ENCODE results near the gene CCDC88C.

Gene CCDC88C

GRCh38 chr14:91292491-91292890, 125.1 kb downstream of the CCDC88C start:
- in situ Hi-C loops (cut with HindIII; ENCODE audit: low pct_ligation_motif_present, low pct_unique_long_range_greater_than_20kb, low sequenced_read_pairs) = loop anchor here (25.0 kb wide), 1 partner anchor 105 kb away; no protein-coding TSS in a partner anchor
- no peak for DNase-seq

GRCh38 chr14:91291786-91292405, 125.7 kb downstream of the CCDC88C start:
- in situ Hi-C loops (cut with HindIII; ENCODE audit: low pct_ligation_motif_present, low pct_unique_long_range_greater_than_20kb, low sequenced_read_pairs) = loop anchor here (25.0 kb wide), 1 partner anchor 105 kb away; no protein-coding TSS in a partner anchor
- DNase-seq = no peak

GRCh38 chr14:91290986-91291385, 126.6 kb downstream of the CCDC88C start:
- in situ Hi-C loops (cut with HindIII; ENCODE audit: low pct_ligation_motif_present, low pct_unique_long_range_greater_than_20kb, low sequenced_read_pairs) = loop anchor here (25.0 kb wide), 1 partner anchor 104 kb away; no protein-coding TSS in a partner anchor
- no peak for DNase-seq

- in situ Hi-C loops (cut with HindIII; ENCODE audit: low pct_ligation_motif_present, low pct_unique_long_range_greater_than_20kb, low sequenced_read_pairs) = loop anchor here (25.0 kb wide), 1 partner anchor 102 kb away; no protein-coding TSS in a partner anchor
- DNase-seq = peak; percentile 14
Measured at GRCh38 chr14:91289464-91289863, 128.2 kb downstream of the CCDC88C start.

GRCh38 chr14:91288876-91289275, 128.7 kb downstream of the CCDC88C start:
- no peak for DNase-seq
- in situ Hi-C loops (cut with HindIII; ENCODE audit: low pct_ligation_motif_present, low pct_unique_long_range_greater_than_20kb, low sequenced_read_pairs) = loop anchor here (25.0 kb wide), 1 partner anchor 102 kb away; no protein-coding TSS in a partner anchor

- DNase-seq = peak; percentile 70
- in situ Hi-C loops (cut with HindIII; ENCODE audit: low pct_ligation_motif_present, low pct_unique_long_range_greater_than_20kb, low sequenced_read_pairs) = loop anchor here (25.0 kb wide), 1 partner anchor 99 kb away; no protein-coding TSS in a partner anchor
Measured at GRCh38 chr14:91286530-91286937, 131.1 kb downstream of the CCDC88C start.

- in situ Hi-C loops (cut with HindIII; ENCODE audit: low pct_ligation_motif_present, low pct_unique_long_range_greater_than_20kb, low sequenced_read_pairs) = loop anchor here (25.0 kb wide), 1 partner anchor 98 kb away; no protein-coding TSS in a partner anchor
- DNase-seq = no peak
Measured at GRCh38 chr14:91284791-91285548, 132.7 kb downstream of the CCDC88C start.

GRCh38 chr14:91284146-91284790, 133.4 kb downstream of the CCDC88C start:
- DNase-seq = peak; percentile 68
- in situ Hi-C loops (cut with HindIII; ENCODE audit: low pct_ligation_motif_present, low pct_unique_long_range_greater_than_20kb, low sequenced_read_pairs) = loop anchor here (25.0 kb wide), 1 partner anchor 97 kb away; no protein-coding TSS in a partner anchor

- DNase-seq = no peak
Measured at GRCh38 chr14:91283666-91284065, 134.0 kb downstream of the CCDC88C start.

GRCh38 chr14:91282954-91283645, 134.5 kb downstream of the CCDC88C start:
- in situ Hi-C loops (cut with HindIII; ENCODE audit: low pct_ligation_motif_present, low pct_unique_long_range_greater_than_20kb, low sequenced_read_pairs) = loop anchor here (25.0 kb wide), 1 partner anchor 96 kb away; no protein-coding TSS in a partner anchor
- no peak for DNase-seq

More at GRCh38 chr14:91283666-91284065, 134.0 kb downstream of the CCDC88C start:
- in situ Hi-C loops (cut with HindIII; ENCODE audit: low pct_ligation_motif_present, low pct_unique_long_range_greater_than_20kb, low sequenced_read_pairs) = loop anchor here (25.0 kb wide), 1 partner anchor 96 kb away; no protein-coding TSS in a partner anchor

GRCh38 chr14:91281346-91281745, 136.3 kb downstream of the CCDC88C start:
- DNase-seq = no peak
- in situ Hi-C loops (cut with HindIII; ENCODE audit: low pct_ligation_motif_present, low pct_unique_long_range_greater_than_20kb, low sequenced_read_pairs) = loop anchor here (25.0 kb wide), 1 partner anchor 94 kb away; no protein-coding TSS in a partner anchor

- DNase-seq = no peak
- in situ Hi-C loops (cut with HindIII; ENCODE audit: low pct_ligation_motif_present, low pct_unique_long_range_greater_than_20kb, low sequenced_read_pairs) = loop anchor here (25.0 kb wide), 1 partner anchor 93 kb away; no protein-coding TSS in a partner anchor
Measured at GRCh38 chr14:91280129-91280528, 137.5 kb downstream of the CCDC88C start.

GRCh38 chr14:91279354-91279753, 138.3 kb downstream of the CCDC88C start:
- in situ Hi-C loops (cut with HindIII; ENCODE audit: low pct_ligation_motif_present, low pct_unique_long_range_greater_than_20kb, low sequenced_read_pairs) = loop anchor here (25.0 kb wide), 1 partner anchor 92 kb away; no protein-coding TSS in a partner anchor

GRCh38 chr14:91278383-91278715, 139.3 kb downstream of the CCDC88C start:
- in situ Hi-C loops (cut with HindIII; ENCODE audit: low pct_ligation_motif_present, low pct_unique_long_range_greater_than_20kb, low sequenced_read_pairs) = loop anchor here (25.0 kb wide), 1 partner anchor 91 kb away; no protein-coding TSS in a partner anchor

More at GRCh38 chr14:91279354-91279753, 138.3 kb downstream of the CCDC88C start:
- DNase-seq = no peak

GRCh38 chr14:91277546-91278382, 139.9 kb downstream of the CCDC88C start:
- in situ Hi-C loops (cut with HindIII; ENCODE audit: low pct_ligation_motif_present, low pct_unique_long_range_greater_than_20kb, low sequenced_read_pairs) = loop anchor here (25.0 kb wide), 1 partner anchor 90 kb away; no protein-coding TSS in a partner anchor
- no peak for DNase-seq

More at GRCh38 chr14:91278383-91278715, 139.3 kb downstream of the CCDC88C start:
- DNase-seq = no peak

- no peak for DNase-seq
- in situ Hi-C loops (cut with HindIII; ENCODE audit: low pct_ligation_motif_present, low pct_unique_long_range_greater_than_20kb, low sequenced_read_pairs) = loop anchor here (25.0 kb wide), 1 partner anchor 87 kb away; no protein-coding TSS in a partner anchor
Measured at GRCh38 chr14:91274796-91275195, 142.8 kb downstream of the CCDC88C start.

GRCh38 chr14:91273885-91274273, 143.7 kb downstream of the CCDC88C start:
- in situ Hi-C loops (cut with HindIII; ENCODE audit: low pct_ligation_motif_present, low pct_unique_long_range_greater_than_20kb, low sequenced_read_pairs) = no loop called here
- no peak for DNase-seq

Data from ACHN (cell line).